Vagina (tissue), 2 donors: ENCODE data around the gene AHSP.

ENCODE experiments used
- CTCF ChIP-seq, 3 experiments: fragments of 450-650 bp in 2 of 3; fragments of 200-600 bp in 1 of 3; sonication (generic) in 1 of 3; IDR thresholded peaks; one replicate each; pipeline ENCODE4 v1.5.1; 2017 to 2019; ENCODE audit warnings: antibody characterized with exemption in 3 of 3, mild to moderate bottlenecking in 2 of 3, moderate library complexity in 2 of 3
- POLR2A ChIP-seq, 2 donors: fragments of 450-650 bp; IDR thresholded peaks; one replicate each; pipeline ENCODE4 v1.6.1; 2017; ENCODE audit warnings: antibody characterized with exemption in 2 of 2, mild to moderate bottlenecking in 2 of 2, moderate library complexity in 2 of 2
- POLR2AphosphoS5 ChIP-seq, 2 donors: sonication (generic); formaldehyde crosslinking; IDR thresholded peaks; one replicate each; pipeline ENCODE4 v1.9.0; 2017; ENCODE audit warnings: antibody characterized with exemption in 2 of 2, mild to moderate bottlenecking in 2 of 2, low read depth in 1 of 2; ENCODE audit not compliant: insufficient read depth in 1 of 2

- no peak for TF ChIP-seq CTCF (IDR thresholded peaks at IDR 0.05)
- no peak for TF ChIP-seq POLR2A (IDR thresholded peaks at IDR 0.05)
- no peak for TF ChIP-seq POLR2AphosphoS5 (IDR thresholded peaks at IDR 0.05; ENCODE audit: insufficient read depth in 1 of 2, low read depth in 1 of 2)
Measured at GRCh38 chr16:31484491-31485171, 43.1 kb upstream of the AHSP start.
